ENCODE results near the gene GRIA2. TPM values are rescaled to one million over a fixed set of nuclear protein-coding genes. Genes with fewer than 3 reads are reported as not detected.

GRIA2 gene
- total and polyA plus RNA-seq, 2 donors (not counting 1 experiment from before 2014, with no cell fraction given) = not detected

DNA sequence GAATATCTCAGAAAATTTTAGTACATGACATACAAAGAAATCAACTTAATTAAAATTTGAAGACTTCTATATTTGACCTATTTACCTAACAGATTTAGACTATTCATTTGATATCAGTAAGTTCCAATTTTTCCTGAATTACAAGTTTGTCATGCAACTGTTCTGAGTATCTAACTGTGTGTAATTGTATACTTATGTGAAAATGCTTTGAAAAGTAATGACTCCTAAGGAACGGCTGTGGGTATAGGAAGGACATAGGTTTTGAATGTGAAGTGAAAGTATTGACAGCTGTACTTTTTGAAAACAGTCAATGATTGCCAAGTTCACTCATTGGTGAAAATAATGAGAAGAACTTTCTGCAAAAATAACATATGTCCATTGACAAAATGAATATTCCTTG is 2.9 kb downstream of the GRIA2 start:
- H3K4me2 ChIP-seq (replicated peaks; ENCODE audit: low read depth, low read length, poor library complexity, severe bottlenecking) = no peak overlapping the region
- TF ChIP-seq, protein P1, sequence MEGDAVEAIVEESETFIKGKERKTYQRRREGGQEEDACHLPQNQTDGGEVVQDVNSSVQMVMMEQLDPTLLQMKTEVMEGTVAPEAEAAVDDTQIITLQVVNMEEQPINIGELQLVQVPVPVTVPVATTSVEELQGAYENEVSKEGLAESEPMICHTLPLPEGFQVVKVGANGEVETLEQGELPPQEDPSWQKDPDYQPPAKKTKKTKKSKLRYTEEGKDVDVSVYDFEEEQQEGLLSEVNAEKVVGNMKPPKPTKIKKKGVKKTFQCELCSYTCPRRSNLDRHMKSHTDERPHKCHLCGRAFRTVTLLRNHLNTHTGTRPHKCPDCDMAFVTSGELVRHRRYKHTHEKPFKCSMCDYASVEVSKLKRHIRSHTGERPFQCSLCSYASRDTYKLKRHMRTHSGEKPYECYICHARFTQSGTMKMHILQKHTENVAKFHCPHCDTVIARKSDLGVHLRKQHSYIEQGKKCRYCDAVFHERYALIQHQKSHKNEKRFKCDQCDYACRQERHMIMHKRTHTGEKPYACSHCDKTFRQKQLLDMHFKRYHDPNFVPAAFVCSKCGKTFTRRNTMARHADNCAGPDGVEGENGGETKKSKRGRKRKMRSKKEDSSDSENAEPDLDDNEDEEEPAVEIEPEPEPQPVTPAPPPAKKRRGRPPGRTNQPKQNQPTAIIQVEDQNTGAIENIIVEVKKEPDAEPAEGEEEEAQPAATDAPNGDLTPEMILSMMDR (IDR thresholded peaks at IDR 0.05) = no peak
- TF ChIP-seq EZH2 (IDR thresholded peaks at IDR 0.05; ENCODE audit: borderline replicate concordance, insufficient read depth, low read depth, low read length, poor library complexity, severe bottlenecking) = no peak
- H3K27ac ChIP-seq (ENCODE audit: low read length in 2 of 2) = no peak overlapping the region
- H4K20me1 ChIP-seq (ENCODE audit: control insufficient read depth, insufficient read depth, low read length, poor library complexity, severe bottlenecking) = no peaks in the 10 kb centered on the region
- intact Hi-C loops (cut with micrococcal nuclease) = no loop called here
- no peak overlapping the region for H3K27ac Mint-ChIP-seq
- H3K27me3 Mint-ChIP-seq = peaks cover 34% of the 10 kb centered on the region
- DNase-seq (no peak), ATAC-seq (ENCODE audit: low read depth) (no peak)
- WGBS (ENCODE audit: insufficient coverage) = no CpG with 5 or more reads among the region's 1 CpG
- no peaks in the 10 kb centered on the region for H3K79me2 ChIP-seq (ENCODE audit: control insufficient read depth, insufficient read depth, low read length)
- CTCF ChIA-PET = no interaction called here
- no peak overlapping the region for H3K4me3 ChIP-seq (ENCODE audit: control extremely low read depth in 1 of 5, extremely low read depth in 1 of 5, insufficient read depth in 1 of 5, low read depth in 2 of 5, low read length in 4 of 5)
- no peak overlapping the region for H2AFZ ChIP-seq (ENCODE audit: insufficient read depth, low read depth, low read length, poor library complexity, severe bottlenecking)
- POLR2A ChIA-PET = no interaction called here
- no peak overlapping the region for H3K9ac ChIP-seq (ENCODE audit: low read length)
- H3K9me3 Mint-ChIP-seq (ENCODE audit: insufficient read depth) = peaks cover 2% of the 10 kb centered on the region
- H3K9me3 ChIP-seq (ENCODE audit: control extremely low read depth in 1 of 3, control insufficient read depth in 2 of 3, insufficient read depth in 1 of 3, low read length in 2 of 3) = peaks cover 0 to 22% (median 0%) of the 10 kb centered on the region in 3 donors
- H3K36me3 ChIP-seq (replicated peaks in 1 of 2; ENCODE audit: control extremely low read depth in 1 of 2, control insufficient read depth in 1 of 2, extremely low read depth in 1 of 2, insufficient read depth in 2 of 2, low read length in 1 of 2) = no peaks in the 10 kb centered on the region
- H3K4me1 Mint-ChIP-seq = no peaks in the 10 kb centered on the region
- H3K4me3 Mint-ChIP-seq = no peak overlapping the region
- peaks cover 0 to 17% (median 3%) of the 10 kb centered on the region in 4 experiments for H3K27me3 ChIP-seq (replicated peaks in 1 of 4; ENCODE audit: control extremely low read depth in 1 of 4, control insufficient read depth in 3 of 4, insufficient read depth in 4 of 4, low read length in 3 of 4)
- H3K4me1 ChIP-seq (ENCODE audit: control insufficient read depth in 2 of 2, insufficient read depth in 2 of 2, low read length in 2 of 2) = no peaks in the 10 kb centered on the region

DNA sequence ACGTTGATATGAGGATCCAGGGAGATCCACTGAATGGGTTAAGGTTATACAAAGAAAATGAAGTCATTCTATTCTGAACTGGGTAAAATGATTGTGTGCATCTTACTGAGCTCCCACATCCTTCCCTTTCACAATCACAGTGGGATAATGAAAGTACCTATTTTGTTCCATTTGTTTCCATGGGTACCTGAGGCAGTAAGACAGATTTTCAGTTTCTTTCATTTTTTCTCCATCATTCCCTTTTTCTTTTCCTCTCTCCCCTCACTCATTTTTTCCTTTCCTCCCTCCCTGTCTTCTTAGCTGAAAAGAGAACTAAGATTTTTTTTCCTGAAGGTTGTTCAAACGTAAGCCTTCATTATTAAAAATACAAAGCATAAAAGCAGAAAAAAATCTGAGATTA is 4.6 kb downstream of the GRIA2 start:
- Histone ChIP-seq H3K27ac (ENCODE audit: low read length in 2 of 2) (no peak overlapping the region), H3K9me3 (ENCODE audit: control extremely low read depth in 1 of 3, control insufficient read depth in 2 of 3, insufficient read depth in 1 of 3, low read length in 2 of 3) (peaks cover 0 to 20% (median 0%) of the 10 kb centered on the region in 3 donors), H2AFZ (ENCODE audit: insufficient read depth, low read depth, low read length, poor library complexity, severe bottlenecking) (no peak overlapping the region), H3K36me3 (replicated peaks in 1 of 2; ENCODE audit: control extremely low read depth in 1 of 2, control insufficient read depth in 1 of 2, extremely low read depth in 1 of 2, insufficient read depth in 2 of 2, low read length in 1 of 2) (no peaks in the 10 kb centered on the region), H3K79me2 (ENCODE audit: control insufficient read depth, insufficient read depth, low read length) (no peaks in the 10 kb centered on the region), H3K4me2 (replicated peaks; ENCODE audit: low read depth, low read length, poor library complexity, severe bottlenecking) (no peak overlapping the region), H3K27me3 (replicated peaks in 1 of 4; ENCODE audit: control extremely low read depth in 1 of 4, control insufficient read depth in 3 of 4, insufficient read depth in 4 of 4, low read length in 3 of 4) (peaks cover 0 to 15% (median 3%) of the 10 kb centered on the region in 4 experiments), H3K4me1 (ENCODE audit: control insufficient read depth in 2 of 2, insufficient read depth in 2 of 2, low read length in 2 of 2) (no peaks in the 10 kb centered on the region), H3K9ac (ENCODE audit: low read length) (no peak overlapping the region), H4K20me1 (ENCODE audit: control insufficient read depth, insufficient read depth, low read length, poor library complexity, severe bottlenecking) (no peaks in the 10 kb centered on the region), H3K4me3 (ENCODE audit: control extremely low read depth in 1 of 5, extremely low read depth in 1 of 5, insufficient read depth in 1 of 5, low read depth in 2 of 5, low read length in 4 of 5) (no peak overlapping the region)
- ChIA-PET CTCF (no interaction called here), POLR2A (no interaction called here)
- intact Hi-C loops (cut with micrococcal nuclease) = no loop called here
- TF ChIP-seq EZH2 (IDR thresholded peaks at IDR 0.05; ENCODE audit: borderline replicate concordance, insufficient read depth, low read depth, low read length, poor library complexity, severe bottlenecking) = no peak
- TF ChIP-seq, protein P1 (IDR thresholded peaks at IDR 0.05) = no peak
- no peaks in the 10 kb centered on the region for H3K4me1 Mint-ChIP-seq
- no peak for ATAC-seq (ENCODE audit: low read depth)
- no peak overlapping the region for H3K27ac Mint-ChIP-seq
- H3K4me3 Mint-ChIP-seq = no peak overlapping the region
- WGBS (ENCODE audit: insufficient coverage) = no CpG with 5 or more reads among the region's 2 CpGs
- peaks cover 2% of the 10 kb centered on the region for H3K9me3 Mint-ChIP-seq (ENCODE audit: insufficient read depth)
- DNase-seq = no peak
- H3K27me3 Mint-ChIP-seq = peaks cover 26% of the 10 kb centered on the region
